GM23338 (cell line): ENCODE results near the gene PRRG3. TPM values are rescaled to one million over a fixed set of nuclear protein-coding genes. Genes with fewer than 3 reads are reported as not detected.
"Not testable (repeated sequence)": the region's sequence is repeated elsewhere in the genome, so short reads cannot be mapped to it uniquely, and the experiment has no call there.

Experiments
- ATAC-seq: fragments of 200-7000 bp; cut with Tn5 transposase; 3 replicates; pipeline ENCODE4 v1.9.1; 2020
- DNase-seq: peaks from one replicate; pipeline ENCODE4 v3.0.0-alpha.2; 2015; ENCODE audit warnings: low spot score
- H2AFZ ChIP-seq: fragments of 200-600 bp; sonication (generic); 2 replicates; pipeline ENCODE4 v1.8.0; 2016; ENCODE audit warnings: antibody characterized with exemption, mild to moderate bottlenecking, moderate library complexity
- H3F3A ChIP-seq: fragments of 200-600 bp; sonication (generic); replicated peaks from 2 replicates; pipeline ENCODE4 v1.8.0; 2017; ENCODE audit warnings: antibody characterized with exemption, mixed run types, low read depth
- H3K27ac ChIP-seq: fragments of 200-600 bp; sonication (generic); 2 replicates; pipeline ENCODE4 v1.6.1; 2016; ENCODE audit warnings: low read depth
- H3K27me3 ChIP-seq: fragments of 200-600 bp; sonication (generic); 2 replicates; pipeline ENCODE4 v1.8.0; 2016; ENCODE audit warnings: mild to moderate bottlenecking, mixed run types, moderate library complexity; ENCODE audit not compliant: insufficient read depth
- H3K36me3 ChIP-seq: fragments of 200-600 bp; sonication (generic); 2 replicates; pipeline ENCODE4 v1.8.0; 2016; ENCODE audit warnings: mild to moderate bottlenecking; ENCODE audit not compliant: insufficient read depth
- H3K4me1 ChIP-seq: fragments of 200-600 bp; sonication (generic); 2 replicates; pipeline ENCODE4 v1.8.0; 2016; ENCODE audit warnings: mild to moderate bottlenecking, moderate library complexity; ENCODE audit not compliant: insufficient read depth
- H3K4me2 ChIP-seq: fragments of 200-600 bp; sonication (generic); 2 replicates; pipeline ENCODE4 v1.7.1; 2017; ENCODE audit warnings: mixed run types
- H3K4me3 ChIP-seq: fragments of 200-600 bp; sonication (generic); 2 replicates; pipeline ENCODE4 v1.6.1; 2016; ENCODE audit warnings: mixed run types
- H3K79me2 ChIP-seq: fragments of 200-600 bp; sonication (generic); replicated peaks from 2 replicates; pipeline ENCODE4 v1.8.0; 2017; ENCODE audit warnings: mild to moderate bottlenecking; ENCODE audit not compliant: insufficient read depth
- H3K9me2 ChIP-seq: fragments of 200-600 bp; sonication (generic); 2 replicates; pipeline ENCODE4 v1.8.0; 2017; ENCODE audit not compliant: insufficient read depth
- H4K20me1 ChIP-seq: fragments of 200-600 bp; sonication (generic); replicated peaks from 2 replicates; pipeline ENCODE4 v1.8.0; 2017; ENCODE audit warnings: mild to moderate bottlenecking; ENCODE audit not compliant: insufficient read depth
- H3K27ac Mint-ChIP-seq: 2 replicates; pipeline ENCODE4 v1.8.0; 2020; ENCODE audit warnings: inconsistent platforms, mild to moderate bottlenecking, moderate library complexity, mixed read lengths
- H3K27me3 Mint-ChIP-seq: 3 replicates; pipeline ENCODE4 v1.8.0; 2022; ENCODE audit warnings: low read depth, mild to moderate bottlenecking, moderate library complexity, mixed read lengths, inconsistent platforms; ENCODE audit not compliant: insufficient read depth, poor library complexity
- H3K36me3 Mint-ChIP-seq: 3 replicates; pipeline ENCODE4 v1.8.0; 2021; ENCODE audit warnings: low read depth, mild to moderate bottlenecking, inconsistent platforms, moderate library complexity, mixed read lengths
- H3K4me1 Mint-ChIP-seq: 3 replicates; pipeline ENCODE4 v1.8.0; 2020; ENCODE audit warnings: mild to moderate bottlenecking, inconsistent platforms, mixed read lengths
- H3K4me3 Mint-ChIP-seq: 3 replicates; pipeline ENCODE4 v1.8.0; 2021; ENCODE audit warnings: moderate library complexity, mild to moderate bottlenecking, inconsistent platforms, mixed read lengths
- H3K9me3 Mint-ChIP-seq: 3 replicates; pipeline ENCODE4 v1.8.0; 2020; ENCODE audit warnings: moderate library complexity, mild to moderate bottlenecking, inconsistent platforms, mixed read lengths
- CREB1 ChIP-seq: fragments of 250-450 bp; sonication (Bioruptor Pico); IDR thresholded peaks from 2 replicates; pipeline ENCODE4 v1.5.0; 2020; ENCODE audit warnings: low read depth, mild to moderate bottlenecking, moderate library complexity
- ZNF114 ChIP-seq: fragments of 250-450 bp; sonication (Bioruptor Pico); IDR thresholded peaks from 2 replicates; pipeline ENCODE4 v1.5.0; 2020; ENCODE audit warnings: mild to moderate bottlenecking, moderate library complexity
- ZNF331 ChIP-seq: fragments of 250-450 bp; sonication (Bioruptor Pico); IDR thresholded peaks from 2 replicates; pipeline ENCODE4 v1.5.0; 2020; ENCODE audit warnings: low read depth, mild to moderate bottlenecking, moderate library complexity
- polyA plus RNA-seq: library from polyadenylated mRNA; unstranded; fragments of >200 nt; fragmentation: Nextera tagmentation; extraction: Ambion mirVana; gene quantifications from 2 replicates; pipeline ENCODE4 v1.2.1, GENCODE V29; 2016
- total RNA-seq: library from RNA; depleted of rRNA; stranded (reverse); fragments of >200 nt; shearing (Covaris generic); gene quantifications from 2 replicates; pipeline ENCODE4 v1.2.3, GENCODE V29; 2014

The PRRG3 gene
- total and polyA plus RNA-seq, 2 experiments from 2014 or later: 5.0 to 10.6 TPM

GRCh38 chrX:151697082-151697481 lies 1.8 kb downstream of the PRRG3 start:
- not testable (repeated sequence) for H3K4me3 ChIP-seq, ATAC-seq, H3K27ac ChIP-seq, H3K4me2 ChIP-seq, H2AFZ ChIP-seq, H3F3A ChIP-seq, H3K27me3 ChIP-seq, H3K27ac Mint-ChIP-seq, H3K36me3 ChIP-seq, H4K20me1 ChIP-seq, DNase-seq, H3K4me1 Mint-ChIP-seq, H3K79me2 ChIP-seq, H3K9me2 ChIP-seq, H3K9me3 Mint-ChIP-seq, H3K4me3 Mint-ChIP-seq, H3K4me1 ChIP-seq, H3K36me3 Mint-ChIP-seq
- peaks cover 13% of the 10 kb centered on the region for H3K27me3 Mint-ChIP-seq

- no peak for TF ChIP-seq ZNF114 (CRISPR knock-in tag)
- Mint-ChIP-seq H3K36me3 (no peaks in the 10 kb centered on the region), H3K27ac (no peak overlapping the region), H3K9me3 (no peaks in the 10 kb centered on the region), H3K4me3 (no peak overlapping the region), H3K4me1 (peaks cover 7% of the 10 kb centered on the region), H3K27me3 (peaks cover 13% of the 10 kb centered on the region)
- Histone ChIP-seq H3K27me3 (peaks cover 4% of the 10 kb centered on the region; the same call in 1 of the 2 replicates), H3K4me3 (no peak overlapping the region), H3K4me1 (peaks cover 5% of the 10 kb centered on the region; the same call in 1 of the 2 replicates), H3K36me3 (no peaks in the 10 kb centered on the region), H3F3A (no peaks in the 10 kb centered on the region), H3K79me2 (no peaks in the 10 kb centered on the region), H2AFZ (no peak overlapping the region), H4K20me1 (no peaks in the 10 kb centered on the region), H3K4me2 (no peak overlapping the region), H3K9me2 (no peaks in the 10 kb centered on the region), H3K27ac (no peak overlapping the region)
- DNase-seq (no peak), ATAC-seq (no peak)
Observed at GRCh38 chrX:151697522-151697921, 2.3 kb downstream of the PRRG3 start.

- Histone ChIP-seq H3K4me2 (no peak overlapping the region), H3F3A (no peaks in the 10 kb centered on the region), H3K36me3 (no peaks in the 10 kb centered on the region), H3K4me1 (peaks cover 5% of the 10 kb centered on the region; the same call in 1 of the 2 replicates), H3K27me3 (peaks cover 4% of the 10 kb centered on the region; the same call in 1 of the 2 replicates), H3K4me3 (no peak overlapping the region), H3K27ac (no peak overlapping the region), H3K79me2 (no peaks in the 10 kb centered on the region), H3K9me2 (no peaks in the 10 kb centered on the region), H2AFZ (no peak overlapping the region), H4K20me1 (no peaks in the 10 kb centered on the region)
- H3K27ac Mint-ChIP-seq: no peak overlapping the region
- H3K27me3 Mint-ChIP-seq: peaks cover 10% of the 10 kb centered on the region
- no peak overlapping the region for H3K4me3 Mint-ChIP-seq
- no peaks in the 10 kb centered on the region for H3K9me3 Mint-ChIP-seq
- H3K36me3 Mint-ChIP-seq: no peaks in the 10 kb centered on the region
- ATAC-seq (no peak), DNase-seq (no peak)
- no peak for TF ChIP-seq ZNF331 (CRISPR knock-in tag)
- TF ChIP-seq ZNF114 (CRISPR knock-in tag): no peak
- H3K4me1 Mint-ChIP-seq: peaks cover 7% of the 10 kb centered on the region
Observed at GRCh38 chrX:151698485-151698884, 3.2 kb downstream of the PRRG3 start.

- Mint-ChIP-seq H3K4me3 (no peak overlapping the region), H3K36me3 (no peaks in the 10 kb centered on the region), H3K4me1 (peaks cover 9% of the 10 kb centered on the region; the same call in 2 of the 3 replicates), H3K27me3 (peaks cover 7% of the 10 kb centered on the region), H3K27ac (no peak overlapping the region), H3K9me3 (no peaks in the 10 kb centered on the region)
- TF ChIP-seq CREB1 (CRISPR knock-in tag) (no peak), ZNF331 (CRISPR knock-in tag) (no peak)
- Histone ChIP-seq H3K27me3 (no peaks in the 10 kb centered on the region), H3F3A (no peaks in the 10 kb centered on the region), H3K79me2 (no peaks in the 10 kb centered on the region), H3K27ac (no peak overlapping the region), H3K36me3 (no peaks in the 10 kb centered on the region), H3K4me1 (peaks cover 5% of the 10 kb centered on the region; the same call in 1 of the 2 replicates), H4K20me1 (no peaks in the 10 kb centered on the region), H3K9me2 (no peaks in the 10 kb centered on the region), H3K4me3 (no peak overlapping the region), H2AFZ (no peak overlapping the region), H3K4me2 (no peak overlapping the region)
- DNase-seq: no peak
- ATAC-seq: no peak
Observed at GRCh38 chrX:151699746-151700145, 4.5 kb downstream of the PRRG3 start.
